K562 (cell line): ENCODE data around the gene ZBTB7A. TPM values are rescaled to one million over a fixed set of nuclear protein-coding genes. Genes with fewer than 3 reads are reported as not detected.

Experiments used
- CBFA2T2 ChIP-seq: fragments of 450-650 bp; conservative IDR thresholded peaks from 2 replicates; pipeline ENCODE4 v1.6.1; 2017; ENCODE audit warnings: mild to moderate bottlenecking
- CHD2 ChIP-seq: IDR thresholded peaks from 2 replicates; pipeline ENCODE4 v1.6.1; 2011; ENCODE audit warnings: low read depth, low read length
- FIP1L1 ChIP-seq: fragments of 200-400 bp; formaldehyde crosslinking; IDR thresholded peaks from 2 replicates; pipeline ENCODE4 v1.6.1; 2018; ENCODE audit warnings: mild to moderate bottlenecking, low read depth, low read length; ENCODE audit not compliant: poor library complexity, severe bottlenecking
- GABPB1 ChIP-seq: sonication (generic); formaldehyde crosslinking; IDR thresholded peaks from 2 replicates; pipeline ENCODE4 v1.8.0; 2022; ENCODE audit warnings: mild to moderate bottlenecking, missing genetic modification reagents
- HOMEZ ChIP-seq: fragments of 250-450 bp; sonication (Bioruptor Pico); IDR thresholded peaks from 2 replicates; pipeline ENCODE4 v1.4.0; 2020; ENCODE audit warnings: mild to moderate bottlenecking, moderate library complexity
- MEIS2 ChIP-seq: fragments of 450-650 bp; IDR thresholded peaks from 2 replicates; pipeline ENCODE4 v1.6.1; 2014; ENCODE audit warnings: mild to moderate bottlenecking; ENCODE audit not compliant: partially characterized antibody
- NKRF ChIP-seq: fragments of 450-650 bp; IDR thresholded peaks from 2 replicates; pipeline ENCODE4 v1.6.1; 2016; ENCODE audit warnings: borderline replicate concordance
- PCBP2 ChIP-seq: fragments of 200-400 bp; formaldehyde crosslinking; IDR thresholded peaks from 2 replicates; pipeline ENCODE4 v1.6.1; 2018; ENCODE audit warnings: low read length, low read depth, mild to moderate bottlenecking, moderate library complexity; ENCODE audit not compliant: poor library complexity, severe bottlenecking
- PHB ChIP-seq: fragments of 250-450 bp; sonication (Bioruptor Pico); IDR thresholded peaks from 2 replicates; pipeline ENCODE4 v1.5.0; 2021
- POLR2B ChIP-seq: fragments of 450-650 bp; IDR thresholded peaks from 2 replicates; pipeline ENCODE4 v1.6.1; 2018; ENCODE audit warnings: low read depth; ENCODE audit not compliant: partially characterized antibody
- STAT5B ChIP-seq: fragments of 250-450 bp; sonication (Bioruptor Pico); IDR thresholded peaks from 2 replicates; pipeline ENCODE4 v1.8.0; 2021; ENCODE audit warnings: mild to moderate bottlenecking, inconsistent platforms
- USF1 ChIP-seq: sonication (generic); formaldehyde crosslinking; IDR thresholded peaks from 2 replicates; pipeline ENCODE4 v1.9.0; 2022; ENCODE audit warnings: mild to moderate bottlenecking, missing genetic modification reagents
- XRCC4 ChIP-seq: IDR thresholded peaks from one replicate; pipeline ENCODE4 v1.6.1; 2011; ENCODE audit not compliant: insufficient read depth, insufficient read length; ENCODE audit errors: extremely low read depth
- ZBTB11 ChIP-seq, 3 experiments: fragments of 200-800 bp in 1 of 3; fragments of 250-450 bp in 1 of 3; fragments of 450-650 bp in 1 of 3; sonication (Bioruptor Pico) in 1 of 3; sonication (Bioruptor generic) in 1 of 3; formaldehyde crosslinking in 1 of 3; IDR thresholded peaks; 2 replicates each; pipeline versions ENCODE4 v1.6.1 to v1.8.0; 2016 to 2022; ENCODE audit warnings: mild to moderate bottlenecking in 2 of 3, missing genetic modification characterization in 2 of 3, missing compliant biosample characterization in 1 of 3, moderate library complexity in 1 of 3
- ZBTB9 ChIP-seq: fragments of 450-650 bp; formaldehyde crosslinking; IDR thresholded peaks from 2 replicates; pipeline ENCODE4 v1.4.0; 2020; ENCODE audit warnings: mild to moderate bottlenecking, moderate library complexity
- ZNF780A ChIP-seq: fragments of 250-450 bp; sonication (Bioruptor Pico); IDR thresholded peaks from 2 replicates; pipeline ENCODE4 v1.5.0; 2021; ENCODE audit warnings: mild to moderate bottlenecking
- ZZZ3 ChIP-seq: fragments of 450-650 bp; IDR thresholded peaks from 2 replicates; pipeline ENCODE4 v1.6.1; 2016; ENCODE audit warnings: antibody characterized with exemption, mild to moderate bottlenecking, moderate library complexity
- polyA plus RNA-seq, 8 experiments: library from polyadenylated mRNA; depleted of rRNA in 4 of 8; stranded (reverse) in 5 of 8; unstranded in 3 of 8; fragments of >200 nt; fragmentation: Nextera tagmentation in 2 of 8; fragmentation: Illumina TruSeq in 1 of 8; extraction: Ambion mirVana in 2 of 8; extraction: Trizol in 1 of 8; gene quantifications; 2 replicates each; pipeline versions ENCODE4 v1.2.1 to v1.2.3, GENCODE V29; 2011 to 2014; ENCODE audit warnings: inconsistent platforms in 1 of 8, missing spikeins in 1 of 8
- total RNA-seq, 7 experiments: library from RNA; depleted of rRNA in 6 of 7; stranded (reverse); fragments of >200 nt in 6 of 7; fragmentation: Illumina TruSeq in 2 of 7; extraction: Trizol in 2 of 7; gene quantifications; 2 replicates each; pipeline versions ENCODE4 v1.2.1 to v1.2.3, GENCODE V29; 2011 to 2021; ENCODE audit warnings: low replicate concordance in 1 of 7

The ZBTB7A gene
- total and polyA plus RNA-seq, 9 of the 15 experiments (the other 6 are each of a cell fraction or from before 2014, with no cell fraction given): 0.11 to 34.0 (median 4.6) TPM

DNA sequence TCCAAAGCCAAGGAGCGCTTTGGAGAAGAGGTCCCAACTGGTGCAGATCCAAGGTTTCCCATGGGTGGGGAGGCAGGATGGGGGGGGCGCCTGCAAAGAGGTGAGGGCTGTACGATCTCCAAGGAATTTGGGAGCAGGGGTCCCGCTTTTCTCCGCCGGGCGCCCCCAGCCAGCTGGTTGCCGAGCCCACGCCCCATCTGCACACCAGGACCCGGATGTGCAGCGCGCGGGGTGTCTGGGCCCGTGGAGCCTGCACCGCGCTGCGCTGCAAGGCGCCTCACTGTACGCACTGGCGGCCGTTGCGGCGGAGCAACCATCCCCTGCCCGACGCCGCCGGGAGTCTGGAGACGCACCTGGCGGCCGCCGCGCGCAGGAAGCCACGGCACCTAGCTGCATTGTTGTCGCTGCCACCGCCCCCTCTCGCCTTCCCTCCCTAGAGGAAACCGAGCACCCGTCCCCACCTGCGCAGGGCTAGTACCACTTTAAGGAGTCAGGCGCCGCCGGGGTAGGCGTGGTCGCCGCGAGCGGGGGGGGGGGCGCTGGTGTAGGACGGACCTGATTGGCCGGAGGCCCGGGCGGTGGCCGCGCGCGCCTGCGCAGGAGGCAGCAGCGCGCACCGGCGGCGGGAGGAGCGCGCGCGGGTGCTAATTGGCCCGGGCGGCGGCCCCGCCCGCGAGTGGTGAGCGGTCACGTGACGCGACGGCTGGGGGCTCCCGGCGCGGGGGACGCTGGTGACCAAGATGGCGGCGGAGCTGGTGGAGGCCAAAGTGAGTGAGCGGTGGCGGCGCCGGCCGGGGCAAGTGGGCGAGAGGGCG is 59.5 kb downstream of the ZBTB7A start, which contains the start of gene PIAS4 (continued):
- TF ChIP-seq USF1 (CRISPR knock-in tag) (peak; percentile 91), NKRF (peak; percentile 72), XRCC4 (no peak), ZBTB9 (CRISPR knock-in tag) (peak; percentile 26; the same call in 1 of the 2 replicates), POLR2B (peak; percentile 61), CBFA2T2 (peak; percentile 77), PHB (peak; percentile 86; the same call in 1 of the 2 replicates), ZNF780A (CRISPR knock-in tag) (0 out of 2 replicates have a peak, but pooled peaks have one; percentile 27), MEIS2 (peak; percentile 93), STAT5B (CRISPR knock-in tag) (no peak), HOMEZ (CRISPR knock-in tag) (no peak), FIP1L1 (peak; percentile 41), ZBTB11 (CRISPR knock-in tag; IDR thresholded peaks at IDR 0.05) (peak in 2 of 3 experiments; percentile 38 to 63; a peak in 3 of 6 replicates), CHD2 (no peak), ZZZ3 (no peak), GABPB1 (CRISPR knock-in tag) (peak; percentile 68), PCBP2 (no peak)
